Measurements from ENCODE around the gene NVL.

NVL gene

DNA sequence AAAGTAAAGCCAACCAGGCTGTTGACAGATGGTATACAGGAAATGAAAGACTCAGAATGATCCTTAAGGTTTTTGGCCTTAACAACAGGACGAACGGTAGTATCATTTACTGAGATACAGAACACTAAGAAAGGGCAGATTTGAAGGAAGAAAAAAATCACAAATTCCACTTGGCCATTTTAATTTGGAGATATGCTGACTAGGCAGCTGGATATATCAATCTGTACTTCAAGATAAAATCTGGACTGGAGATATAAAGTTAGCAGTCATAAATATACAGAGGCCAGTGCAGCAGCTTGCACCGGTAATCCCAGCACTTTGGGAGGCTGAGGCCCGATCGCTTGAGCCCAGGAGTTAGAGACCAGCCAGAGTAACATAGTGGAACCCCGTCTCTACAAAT lies 1.3 kb downstream of the NVL start:
- Histone ChIP-seq H3K4me1 (ENCODE audit: control insufficient read depth, insufficient read depth, low read length) (peaks cover 3% of the 10 kb centered on the region; the same call in 1 of the 2 replicates), H3K27ac (ENCODE audit: extremely low read depth, low read depth, low read length) (no peak overlapping the region), H3K4me3 (ENCODE audit: low read depth, low read length) (no peak overlapping the region; the same call in 1 of the 2 replicates), H3K36me3 (ENCODE audit: control insufficient read depth in 2 of 2, insufficient read depth in 1 of 2, low read length in 2 of 2) (peaks cover 20 to 26% of the 10 kb centered on the region in 2 experiments; a peak in 2 of 3 replicates), H3K9me3 (ENCODE audit: control insufficient read depth, insufficient read depth, low read depth, low read length) (no peaks in the 10 kb centered on the region)
- POLR2A ChIA-PET, result no interaction called here
- CTCF ChIA-PET, result interaction anchor here (0.6 to 2.2 kb wide), 2 partner anchors 18 to 213 kb away, joined by 6 to 15 read pairs; no protein-coding TSS in a partner anchor
- TF ChIP-seq ZNF707 (tag by site-specific recombination; IDR thresholded peaks at IDR 0.05) (no peak), MZF1 (tag by site-specific recombination; IDR thresholded peaks at IDR 0.05; ENCODE audit: borderline replicate concordance) (no peak), ZNF354C (tag by site-specific recombination; IDR thresholded peaks at IDR 0.05; ENCODE audit: borderline replicate concordance, low read depth) (no peak)

DNA sequence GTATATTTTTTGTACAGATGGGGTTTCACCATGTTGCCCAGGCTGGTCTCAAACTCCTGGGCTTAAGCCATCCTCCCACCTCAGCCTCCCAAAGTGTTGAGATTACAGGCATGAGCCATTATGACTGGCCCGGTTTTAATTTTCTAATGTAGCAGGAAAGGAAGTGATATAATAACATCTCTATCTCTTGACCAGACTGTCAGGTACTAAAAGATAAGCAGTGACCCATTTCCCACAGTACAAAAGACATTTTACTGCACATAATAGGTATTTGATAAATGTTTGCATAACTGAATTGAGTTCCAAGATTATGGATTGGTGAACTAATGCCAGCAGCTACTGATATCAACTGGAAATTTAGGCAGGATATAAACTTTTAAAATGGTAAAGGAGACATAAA lies 4.0 kb downstream of the NVL start:
- ChIA-PET CTCF (interaction anchor here (0.5 to 0.7 kb wide), 2 partner anchors 45 to 628 kb away, joined by 3 to 4 read pairs; no protein-coding TSS in a partner anchor), POLR2A (no interaction called here)
- H3K4me1 ChIP-seq (ENCODE audit: control insufficient read depth, insufficient read depth, low read length), result peaks cover 3% of the 10 kb centered on the region; the same call in 1 of the 2 replicates
- no peaks in the 10 kb centered on the region for H3K9me3 ChIP-seq (ENCODE audit: control insufficient read depth, insufficient read depth, low read depth, low read length)
- peaks cover 21 to 33% of the 10 kb centered on the region in 2 experiments; a peak in 2 of 3 replicates for H3K36me3 ChIP-seq (ENCODE audit: control insufficient read depth in 2 of 2, insufficient read depth in 1 of 2, low read length in 2 of 2)
- no peak overlapping the region for H3K27ac ChIP-seq (ENCODE audit: extremely low read depth, low read depth, low read length)
- TF ChIP-seq ZNF664 (tag by site-specific recombination; IDR thresholded peaks at IDR 0.05), result no peak
- TF ChIP-seq ZNF843 (tag by site-specific recombination; IDR thresholded peaks at IDR 0.05), result no peak
- TF ChIP-seq ZNF140 (tag by site-specific recombination; IDR thresholded peaks at IDR 0.05), result no peak
- TF ChIP-seq ZNF670 (tag by site-specific recombination; IDR thresholded peaks at IDR 0.05; ENCODE audit: low read depth), result no peak
- TF ChIP-seq KLF16 (tag by site-specific recombination; IDR thresholded peaks at IDR 0.05), result no peak
- TF ChIP-seq ZNF658 (tag by site-specific recombination; IDR thresholded peaks at IDR 0.05), result no peak
- TF ChIP-seq GFI1B (tag by site-specific recombination; IDR thresholded peaks at IDR 0.05), result no peak
- TF ChIP-seq, protein P1, sequence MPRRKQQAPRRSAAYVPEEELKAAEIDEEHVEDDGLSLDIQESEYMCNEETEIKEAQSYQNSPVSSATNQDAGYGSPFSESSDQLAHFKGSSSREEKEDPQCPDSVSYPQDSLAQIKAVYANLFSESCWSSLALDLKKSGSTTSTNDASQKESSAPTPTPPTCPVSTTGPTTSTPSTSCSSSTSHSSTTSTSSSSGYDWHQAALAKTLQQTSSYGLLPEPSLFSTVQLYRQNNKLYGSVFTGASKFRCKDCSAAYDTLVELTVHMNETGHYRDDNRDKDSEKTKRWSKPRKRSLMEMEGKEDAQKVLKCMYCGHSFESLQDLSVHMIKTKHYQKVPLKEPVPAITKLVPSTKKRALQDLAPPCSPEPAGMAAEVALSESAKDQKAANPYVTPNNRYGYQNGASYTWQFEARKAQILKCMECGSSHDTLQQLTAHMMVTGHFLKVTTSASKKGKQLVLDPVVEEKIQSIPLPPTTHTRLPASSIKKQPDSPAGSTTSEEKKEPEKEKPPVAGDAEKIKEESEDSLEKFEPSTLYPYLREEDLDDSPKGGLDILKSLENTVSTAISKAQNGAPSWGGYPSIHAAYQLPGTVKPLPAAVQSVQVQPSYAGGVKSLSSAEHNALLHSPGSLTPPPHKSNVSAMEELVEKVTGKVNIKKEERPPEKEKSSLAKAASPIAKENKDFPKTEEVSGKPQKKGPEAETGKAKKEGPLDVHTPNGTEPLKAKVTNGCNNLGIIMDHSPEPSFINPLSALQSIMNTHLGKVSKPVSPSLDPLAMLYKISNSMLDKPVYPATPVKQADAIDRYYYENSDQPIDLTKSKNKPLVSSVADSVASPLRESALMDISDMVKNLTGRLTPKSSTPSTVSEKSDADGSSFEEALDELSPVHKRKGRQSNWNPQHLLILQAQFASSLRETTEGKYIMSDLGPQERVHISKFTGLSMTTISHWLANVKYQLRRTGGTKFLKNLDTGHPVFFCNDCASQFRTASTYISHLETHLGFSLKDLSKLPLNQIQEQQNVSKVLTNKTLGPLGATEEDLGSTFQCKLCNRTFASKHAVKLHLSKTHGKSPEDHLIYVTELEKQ (tag by site-specific recombination; IDR thresholded peaks at IDR 0.05; ENCODE audit: borderline replicate concordance), result 0 out of 2 replicates have a peak, but pooled peaks have one; percentile 14
- no peak overlapping the region for H3K4me3 ChIP-seq (ENCODE audit: low read depth, low read length)

DNA sequence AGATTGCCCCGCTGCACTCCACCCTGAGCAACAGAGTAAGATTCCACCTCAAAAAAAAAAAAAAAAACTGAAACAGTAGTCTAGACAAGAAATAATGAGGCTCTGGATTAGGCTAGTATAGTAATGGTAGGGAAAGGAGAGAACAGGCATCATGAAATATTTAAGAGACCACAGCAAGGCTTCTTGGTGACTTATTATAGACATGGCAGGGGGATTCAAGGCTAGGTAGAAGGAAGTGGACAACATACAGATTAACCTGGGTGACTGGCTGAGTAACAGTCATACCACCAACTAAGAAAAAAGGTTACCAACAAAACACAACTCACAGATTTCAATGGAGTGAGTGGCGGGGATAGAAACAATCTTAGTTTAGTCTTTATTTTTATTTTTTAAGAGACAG lies 8.3 kb downstream of the NVL start:
- POLR2A ChIA-PET, result no interaction called here

More for the DNA sequence above, 8.3 kb downstream of the NVL start:
- H3K9me3 ChIP-seq (ENCODE audit: control insufficient read depth, insufficient read depth, low read depth, low read length), result no peaks in the 10 kb centered on the region
- H3K4me3 ChIP-seq (ENCODE audit: low read depth, low read length), result no peak overlapping the region
- H3K4me1 ChIP-seq (ENCODE audit: control insufficient read depth, insufficient read depth, low read length), result peaks cover 14% of the 10 kb centered on the region
- H3K36me3 ChIP-seq (ENCODE audit: control insufficient read depth in 2 of 2, insufficient read depth in 1 of 2, low read length in 2 of 2), result peaks cover 27 to 33% of the 10 kb centered on the region in 2 experiments; a peak in 2 of 3 replicates
- TF ChIP-seq IKZF3 (tag by site-specific recombination; IDR thresholded peaks at IDR 0.05), result no peak
- TF ChIP-seq ZNF585B (tag by site-specific recombination; IDR thresholded peaks at IDR 0.05), result no peak
- no peak for TF ChIP-seq KLF9 (tag by site-specific recombination; IDR thresholded peaks at IDR 0.05; ENCODE audit: low read depth)
- TF ChIP-seq, protein P2, sequence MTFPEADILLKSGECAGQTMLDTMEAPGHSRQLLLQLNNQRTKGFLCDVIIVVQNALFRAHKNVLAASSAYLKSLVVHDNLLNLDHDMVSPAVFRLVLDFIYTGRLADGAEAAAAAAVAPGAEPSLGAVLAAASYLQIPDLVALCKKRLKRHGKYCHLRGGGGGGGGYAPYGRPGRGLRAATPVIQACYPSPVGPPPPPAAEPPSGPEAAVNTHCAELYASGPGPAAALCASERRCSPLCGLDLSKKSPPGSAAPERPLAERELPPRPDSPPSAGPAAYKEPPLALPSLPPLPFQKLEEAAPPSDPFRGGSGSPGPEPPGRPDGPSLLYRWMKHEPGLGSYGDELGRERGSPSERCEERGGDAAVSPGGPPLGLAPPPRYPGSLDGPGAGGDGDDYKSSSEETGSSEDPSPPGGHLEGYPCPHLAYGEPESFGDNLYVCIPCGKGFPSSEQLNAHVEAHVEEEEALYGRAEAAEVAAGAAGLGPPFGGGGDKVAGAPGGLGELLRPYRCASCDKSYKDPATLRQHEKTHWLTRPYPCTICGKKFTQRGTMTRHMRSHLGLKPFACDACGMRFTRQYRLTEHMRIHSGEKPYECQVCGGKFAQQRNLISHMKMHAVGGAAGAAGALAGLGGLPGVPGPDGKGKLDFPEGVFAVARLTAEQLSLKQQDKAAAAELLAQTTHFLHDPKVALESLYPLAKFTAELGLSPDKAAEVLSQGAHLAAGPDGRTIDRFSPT (tag by site-specific recombination; IDR thresholded peaks at IDR 0.05), result no peak
- no peak for TF ChIP-seq PRDM1 (tag by site-specific recombination; IDR thresholded peaks at IDR 0.05)
- TF ChIP-seq SCRT1 (tag by site-specific recombination; IDR thresholded peaks at IDR 0.05; ENCODE audit: borderline replicate concordance), result no peak
- no peak for TF ChIP-seq ZNF670 (tag by site-specific recombination; IDR thresholded peaks at IDR 0.05; ENCODE audit: low read depth)
- TF ChIP-seq TRIM28 (IDR thresholded peaks at IDR 0.05; ENCODE audit: borderline replicate concordance, low read length), result no peak
- no peak for TF ChIP-seq ZNF423 (tag by site-specific recombination; IDR thresholded peaks at IDR 0.05)
- TF ChIP-seq ZNF433 (tag by site-specific recombination; IDR thresholded peaks at IDR 0.05; ENCODE audit: low read depth), result no peak
- TF ChIP-seq ZNF404 (tag by site-specific recombination; IDR thresholded peaks at IDR 0.05), result no peak
- no peak for TF ChIP-seq ZNF19 (tag by site-specific recombination; IDR thresholded peaks at IDR 0.05; ENCODE audit: low read depth)
- CTCF ChIA-PET, result no interaction called here
- H3K27ac ChIP-seq (ENCODE audit: extremely low read depth, low read depth, low read length), result no peak overlapping the region

All from HEK293 (cell line).